GM18502 (cell line): ENCODE data around the gene C12orf43.

Experiments
- ATAC-seq: cut with Tn5 transposase; IDR thresholded peaks from one replicate; pipeline ENCODE4 v1.9.1; 2021; ENCODE audit warnings: mild to moderate bottlenecking; ENCODE audit not compliant: unreplicated experiment, poor library complexity

The C12orf43 gene

GRCh38 chr12:120950807-120951206 is 65.5 kb downstream of the C12orf43 start:
- ATAC-seq, result no peak
